Kidney (tissue), 14 donors: ENCODE results near the gene NT5C. TPM values are rescaled to one million over a fixed set of nuclear protein-coding genes. Genes with fewer than 3 reads are reported as not detected.

ENCODE experiments used
- DNase-seq, 5 donors: peaks; one replicate each; pipeline ENCODE4 v3.0.0-alpha.2; 2013 to 2020
- FAIRE-seq: peaks from 2 replicates; lab custom pipeline; 2012; peaks lifted over from hg19 to GRCh38; lab: Jason Lieb, UNC
- H3K27ac ChIP-seq, 2 donors: one replicate each; pipeline ENCODE4 v1.7.0; 2013; ENCODE audit warnings: low read depth in 2 of 2, low read length in 2 of 2, inconsistent platforms in 1 of 2
- H3K27me3 ChIP-seq: one replicate; pipeline ENCODE4 v1.7.1; 2013; ENCODE audit warnings: low read length, inconsistent platforms; ENCODE audit not compliant: control insufficient read depth, insufficient read depth
- H3K36me3 ChIP-seq, 3 donors: one replicate each; pipeline versions ENCODE4 v1.7.0 to v1.7.1; 2013; ENCODE audit warnings: low read length in 3 of 3, control low read depth in 1 of 3, inconsistent platforms in 1 of 3; ENCODE audit not compliant: insufficient read depth in 3 of 3, control insufficient read depth in 2 of 3
- H3K4me1 ChIP-seq, 3 donors: one replicate each; pipeline versions ENCODE4 v1.7.0 to v1.7.1; 2013; ENCODE audit warnings: low read length in 3 of 3, inconsistent platforms in 1 of 3, low read depth in 1 of 3; ENCODE audit not compliant: control insufficient read depth in 2 of 3, insufficient read depth in 2 of 3
- H3K4me3 ChIP-seq, 3 donors: one replicate each; pipeline versions ENCODE4 v1.7.0 to v1.8.1; 2013; ENCODE audit warnings: low read length in 3 of 3, control low read depth in 1 of 3, inconsistent platforms in 1 of 3
- H3K9ac ChIP-seq, 3 donors: one replicate each; pipeline versions ENCODE4 v1.7.0 to v1.7.1; 2013; ENCODE audit warnings: low read length in 3 of 3, control low read depth in 1 of 3, inconsistent platforms in 1 of 3
- H3K9me3 ChIP-seq, 3 donors: one replicate each; pipeline versions ENCODE4 v1.7.0 to v1.7.1; 2013; ENCODE audit warnings: low read length in 3 of 3, control low read depth in 1 of 3, inconsistent platforms in 1 of 3; ENCODE audit not compliant: control insufficient read depth in 2 of 3, insufficient read depth in 1 of 3
- CTCF ChIP-seq: IDR thresholded peaks from 3 replicates; pipeline ENCODE4 v1.5.1; 2012; ENCODE audit warnings: mild to moderate bottlenecking, moderate library complexity, borderline replicate concordance; ENCODE audit not compliant: insufficient read depth; ENCODE audit errors: extremely low read depth
- intact Hi-C: fragments of 100-400 bp; cut with DNase I; formaldehyde crosslinking; loops from one replicate; pipeline ENCODE4 v1.11.1; 2022
- polyA plus RNA-seq: library from polyadenylated mRNA; stranded (reverse); fragments of 350-450 nt; fragmentation: Illumina TruSeq; extraction: RNeasy Lipid Tissue Mini Kit (QIAGEN cat#74804); gene quantifications from one replicate; pipeline ENCODE4 v1.2.3, GENCODE V29; 2014; ENCODE audit warnings: low read depth, low replicate concordance; ENCODE audit not compliant: insufficient read depth
- total RNA-seq: library from RNA; stranded (reverse); fragmentation: NEBNext Ultra II Directional; extraction: Animal tissue kit (Norgen Biotek cat#: 25700); gene quantifications from one replicate; pipeline ENCODE4 v1.2.1, GENCODE V29; 2021
- donor health status: control.
- donor health status: control.
- donor health status: control.
- donor health status: control.
- donor health status: control.
- donor health status: DM: yes; HTN: yes; CAD: no.
- donor health status: Normal renal cell carcinoma (clear cell type).

The NT5C gene
- total and polyA plus RNA-seq, 2 donors from 2014 or later = 59.4 to 74.9 TPM

DNA sequence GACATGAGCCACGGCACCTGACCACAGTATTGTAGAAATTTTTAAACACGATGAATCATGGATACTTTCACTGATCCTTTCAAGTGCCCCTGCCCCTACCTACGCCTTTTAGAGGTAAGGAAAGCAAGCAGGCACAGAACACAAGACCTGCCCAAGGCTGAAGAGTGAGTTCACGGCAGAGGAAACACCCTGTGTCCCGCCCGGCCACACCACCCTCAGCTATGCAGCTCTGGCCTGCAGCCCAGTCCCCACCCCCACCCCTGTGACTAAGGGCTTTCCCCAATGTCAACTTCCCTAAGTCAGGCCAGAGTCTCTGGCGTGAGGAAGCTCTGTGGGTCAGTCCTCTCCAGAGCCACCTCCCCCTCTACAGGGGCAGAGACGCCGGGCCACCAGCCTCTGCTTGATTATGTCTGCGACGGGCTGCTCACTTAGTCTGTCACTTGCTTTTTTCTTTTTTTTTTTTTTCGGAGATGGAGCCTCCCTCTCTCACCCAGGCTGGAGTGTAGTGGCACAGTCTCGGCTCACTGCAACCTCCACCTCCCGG is 35.4 kb downstream of the NT5C start:
- peaks cover 3 to 28% (median 3%) of the 10 kb centered on the region in 3 donors for H3K4me1 ChIP-seq
- DNase-seq = peak; percentile 30 to 94 (median 63)
- H3K9ac ChIP-seq = no peak overlapping the region

DNA sequence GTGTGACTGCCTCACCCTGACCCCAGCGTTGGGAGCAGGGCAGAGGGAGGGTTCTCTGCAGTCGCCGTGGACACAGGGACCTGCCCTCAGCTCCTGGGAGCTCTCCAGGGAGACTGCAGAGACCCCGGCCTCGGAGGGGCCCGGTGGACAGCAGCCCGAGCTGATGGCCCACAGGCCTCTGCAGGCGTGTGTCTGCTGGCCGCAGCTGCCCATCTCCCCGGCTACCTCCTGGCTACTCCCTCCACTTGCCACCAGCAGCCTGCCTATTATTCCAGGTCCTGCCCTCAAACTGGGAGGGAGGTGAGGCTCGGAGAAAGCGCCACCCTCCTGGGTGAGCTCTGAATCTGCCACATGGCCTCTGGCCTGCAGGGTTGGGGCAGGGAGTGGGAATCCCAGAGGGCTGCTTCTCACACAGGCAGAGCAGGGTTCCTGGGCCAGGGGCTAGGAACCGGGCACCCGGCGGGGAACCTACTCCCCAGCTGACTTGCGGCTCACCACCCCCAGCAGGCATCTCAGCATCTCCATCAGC is 36.6 kb downstream of the NT5C start:
- Histone ChIP-seq H3K36me3 (no peaks in the 10 kb centered on the region), H3K4me3 (no peak overlapping the region), H3K9ac (no peak overlapping the region), H3K27me3 (no peaks in the 10 kb centered on the region), H3K4me1 (peaks cover 3 to 34% (median 7%) of the 10 kb centered on the region in 3 donors), H3K9me3 (no peaks in the 10 kb centered on the region), H3K27ac (peak overlapping the region in 1 of 2 donors; percentile 22)
- FAIRE-seq = no peak
- intact Hi-C loops = no loop called here
- no peak for TF ChIP-seq CTCF
- peak in 1 of 5 donors; percentile 76 for DNase-seq

More for the DNA sequence above, 35.4 kb downstream of the NT5C start:
- Histone ChIP-seq H3K27me3 (no peaks in the 10 kb centered on the region), H3K9me3 (no peaks in the 10 kb centered on the region), H3K27ac (no peak overlapping the region), H3K36me3 (peaks cover 0 to 4% (median 0%) of the 10 kb centered on the region in 3 donors), H3K4me3 (no peak overlapping the region)
- no peak for TF ChIP-seq CTCF
- FAIRE-seq = no peak
- intact Hi-C loops = no loop called here

GRCh38 chr17:75093548-75094158 is 37.9 kb downstream of the NT5C start:
- FAIRE-seq = no peak
- intact Hi-C loops = no loop called here
- DNase-seq = peak in 2 of 5 donors; percentile 21 to 84
- Histone ChIP-seq H3K9ac (no peak overlapping the region), H3K4me1 (peaks cover 3 to 38% (median 14%) of the 10 kb centered on the region in 3 donors), H3K27ac (peak overlapping the region; percentile 7 to 47), H3K4me3 (no peak overlapping the region), H3K9me3 (no peaks in the 10 kb centered on the region), H3K27me3 (no peaks in the 10 kb centered on the region), H3K36me3 (no peaks in the 10 kb centered on the region)
- no peak for TF ChIP-seq CTCF
